HTR-8/SVneo (cell line): ENCODE data around the gene TSHZ2.

ENCODE experiments used
- DNase-seq: peaks from one replicate; pipeline ENCODE4 v3.0.0; 2011; ENCODE audit warnings: low spot score, mixed read lengths; ENCODE audit not compliant: insufficient read length
- FAIRE-seq: peaks from 2 replicates; lab custom pipeline; 2011; peaks lifted over from hg19 to GRCh38; lab: Jason Lieb, UNC

The TSHZ2 gene

DNA sequence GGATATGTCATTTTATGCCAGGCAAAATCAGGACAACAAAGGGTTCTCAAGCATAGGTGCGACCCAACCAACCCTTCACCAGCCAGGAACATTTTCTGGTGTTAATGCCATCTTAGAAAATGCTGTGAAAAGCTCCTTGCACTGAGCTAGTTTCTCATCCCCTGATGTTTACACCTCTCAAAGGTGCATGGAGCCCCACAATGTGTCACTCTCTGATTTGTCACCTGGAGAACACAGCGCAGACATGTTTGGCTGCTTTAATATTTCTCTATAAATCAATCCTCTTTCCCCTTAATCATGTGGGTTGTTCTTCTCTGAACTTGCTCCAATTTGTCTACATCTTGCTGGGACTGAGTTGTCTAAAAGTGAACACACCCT, 244.3 kb downstream of the TSHZ2 start:
- FAIRE-seq (peak; percentile 4), DNase-seq (no peak)

DNA sequence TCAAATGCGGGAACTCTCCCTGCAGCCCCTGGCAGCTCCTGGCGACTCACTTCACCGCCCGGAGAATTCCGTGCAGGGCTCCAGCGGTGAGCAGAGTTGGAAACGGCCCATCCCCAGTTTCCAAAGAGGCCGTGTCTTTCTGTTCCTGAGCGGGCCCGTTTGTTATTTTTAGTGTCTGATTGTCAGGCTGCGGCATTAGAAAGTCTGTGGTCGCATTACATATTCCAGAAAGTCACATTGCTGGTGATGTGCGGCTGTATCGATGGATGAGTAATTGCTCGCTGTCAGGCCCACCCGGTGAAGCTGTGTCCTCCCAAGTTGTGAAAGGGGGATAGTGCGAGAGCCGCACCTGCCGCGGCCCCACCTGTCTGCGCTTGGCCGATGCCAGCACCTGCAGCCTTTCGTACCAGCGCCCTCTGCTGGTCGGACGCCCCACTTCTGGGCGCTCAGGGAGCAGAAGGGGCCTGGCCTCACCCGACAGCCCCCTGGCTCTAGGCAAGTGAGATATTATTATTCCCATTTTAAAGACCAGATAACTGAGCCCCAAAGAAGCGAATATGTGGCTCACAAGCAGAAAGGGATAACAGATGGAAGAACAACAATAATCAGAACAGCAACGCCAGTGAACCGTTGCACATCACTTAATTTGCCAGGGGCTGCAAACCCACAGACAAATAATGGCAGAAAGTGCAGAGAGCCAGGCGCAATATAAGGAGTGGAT, 244.9 kb downstream of the TSHZ2 start:
- peak; percentile 65 for DNase-seq
- peak; percentile 51 for FAIRE-seq

DNA sequence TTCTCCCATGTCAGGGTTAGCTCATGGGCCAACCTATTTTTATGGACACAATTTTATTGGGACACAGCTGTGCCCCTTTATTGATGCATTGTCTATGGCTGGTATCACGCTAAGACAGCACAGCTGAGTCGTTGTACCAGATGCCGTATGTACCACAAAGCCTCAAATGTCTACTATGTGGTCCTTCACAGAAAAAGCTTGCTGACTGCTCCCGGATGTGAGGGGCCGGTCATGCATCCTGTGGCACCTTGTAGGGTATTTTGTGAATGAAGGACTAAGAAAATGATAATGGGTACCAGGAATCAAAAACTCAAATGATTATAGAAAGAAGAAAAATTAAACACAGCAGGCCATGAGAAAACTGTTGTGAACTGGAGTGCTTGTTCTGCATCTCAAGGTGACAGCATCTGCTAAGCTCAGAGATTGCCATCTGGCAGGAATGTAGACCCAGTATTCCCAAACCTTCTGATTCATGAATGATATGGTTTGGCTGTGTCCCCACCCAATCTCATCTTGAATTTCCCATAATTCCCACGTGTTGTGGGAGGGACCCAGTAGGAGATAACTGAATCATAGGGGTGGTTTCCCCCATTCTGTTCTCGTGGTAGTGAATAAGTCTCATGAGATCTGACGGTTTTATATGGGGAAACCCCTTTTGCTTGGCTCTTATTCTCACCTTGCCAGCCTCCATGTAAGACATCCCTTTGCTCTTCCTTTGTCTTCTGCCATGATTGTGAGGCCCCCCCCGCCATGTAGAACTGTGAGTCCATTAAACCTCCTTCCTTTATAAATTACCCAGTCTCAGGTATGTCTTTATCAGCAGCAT, 248.5 kb downstream of the TSHZ2 start:
- DNase-seq (no peak), FAIRE-seq (no peak)

DNA sequence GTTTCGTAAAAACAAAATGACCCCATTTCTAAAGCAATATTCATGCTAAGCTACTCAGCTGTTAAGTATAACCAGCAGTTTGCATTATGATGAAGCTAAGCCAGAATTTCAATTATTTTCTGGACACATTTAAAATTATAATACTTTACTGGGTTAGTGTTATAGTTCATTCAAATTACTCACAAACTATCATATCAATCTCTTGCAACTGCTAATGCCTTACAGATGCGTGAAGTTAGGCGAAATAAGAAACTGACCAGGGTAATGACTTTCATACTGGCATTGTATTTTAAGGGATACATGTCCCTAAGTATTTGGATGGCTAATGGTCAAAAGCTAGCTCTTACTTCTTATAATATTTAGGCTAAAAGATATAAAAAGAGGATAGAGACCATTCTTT, 249.6 kb downstream of the TSHZ2 start:
- FAIRE-seq (no peak), DNase-seq (no peak)

DNA sequence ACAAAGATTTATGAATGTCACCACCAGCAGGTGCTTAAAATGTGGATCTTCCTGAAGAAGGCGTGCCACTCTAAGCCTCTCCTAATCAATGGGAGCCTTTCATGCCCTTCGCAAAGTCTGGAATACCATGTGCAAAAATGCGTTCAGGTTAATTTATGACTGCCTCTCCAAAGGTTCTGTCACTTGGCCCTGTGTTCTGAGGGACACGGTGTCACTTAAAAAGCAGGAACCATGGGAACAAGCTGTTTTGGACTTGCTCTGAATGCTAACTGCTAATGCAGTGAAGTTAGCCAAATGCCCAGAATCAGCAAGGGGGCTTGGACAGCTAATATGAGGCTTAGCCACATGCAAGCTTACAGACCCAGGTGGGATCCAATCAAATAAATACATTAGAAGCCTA, 250.3 kb downstream of the TSHZ2 start:
- FAIRE-seq (no peak), DNase-seq (no peak)

DNA sequence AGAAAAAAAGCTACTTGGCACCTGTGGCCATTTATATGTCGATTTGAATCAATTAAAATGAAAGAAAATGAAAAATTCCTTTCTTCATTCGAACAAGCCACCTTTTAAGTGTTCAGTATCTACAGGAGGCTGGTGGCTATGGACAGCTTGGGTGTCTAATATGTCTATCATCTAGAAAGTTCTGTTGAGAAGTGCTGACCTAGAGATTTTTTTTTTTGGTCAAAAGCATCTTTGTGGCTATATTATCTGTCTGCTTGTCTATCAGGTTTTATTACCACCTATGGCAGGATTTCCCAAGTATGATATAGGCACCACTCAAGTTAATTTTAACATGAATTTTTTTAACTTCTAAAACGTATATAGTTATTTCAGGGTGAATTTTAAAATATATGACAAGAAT, 250.8 kb downstream of the TSHZ2 start:
- DNase-seq (no peak), FAIRE-seq (no peak)

DNA sequence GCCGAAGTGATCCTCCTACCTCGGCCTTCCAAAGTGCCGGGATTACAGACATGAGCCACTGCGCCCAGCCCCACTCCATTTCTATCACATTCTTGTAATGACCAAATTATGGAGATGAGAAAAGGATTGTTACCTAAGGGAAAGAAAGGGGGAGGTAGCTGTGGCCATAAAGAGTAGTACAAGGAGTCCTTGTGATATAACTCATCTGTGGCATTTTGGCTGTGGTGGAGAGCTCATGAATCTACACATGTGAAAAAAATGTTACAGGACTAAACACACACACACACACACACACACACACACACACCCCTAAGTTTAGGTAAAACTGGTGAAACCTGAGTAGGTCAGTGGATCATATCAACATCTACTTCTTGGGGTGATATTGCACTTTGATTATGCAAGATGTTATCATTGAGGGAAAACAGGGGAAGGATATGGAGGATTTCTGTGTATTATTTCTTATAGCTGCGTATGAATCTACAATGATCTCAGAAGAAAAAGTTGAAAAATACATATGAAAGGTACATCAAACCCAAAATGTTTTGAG, 251.5 kb downstream of the TSHZ2 start:
- no peak for DNase-seq
- FAIRE-seq, result peak; percentile 84

DNA sequence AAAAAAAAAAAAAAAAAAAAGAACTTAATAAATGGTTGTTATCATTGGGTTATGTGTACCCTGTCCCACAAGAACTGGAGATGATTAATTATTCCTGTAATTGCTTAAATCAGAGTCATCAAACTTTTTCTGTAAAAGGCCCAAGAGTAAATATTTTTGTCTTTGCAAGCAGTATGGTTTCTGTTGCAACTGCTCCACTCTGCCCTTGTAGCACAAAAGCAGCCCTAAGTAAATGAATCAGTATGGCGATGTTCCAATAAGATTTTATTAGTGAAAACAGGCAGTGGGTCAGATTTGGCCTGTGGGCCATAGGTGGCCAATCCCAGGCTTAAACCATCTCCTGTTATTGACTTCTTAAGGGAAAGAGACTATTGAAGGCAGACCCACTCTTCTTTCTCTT, 252.7 kb downstream of the TSHZ2 start:
- peak; percentile 51 for FAIRE-seq
- DNase-seq, result no peak

DNA sequence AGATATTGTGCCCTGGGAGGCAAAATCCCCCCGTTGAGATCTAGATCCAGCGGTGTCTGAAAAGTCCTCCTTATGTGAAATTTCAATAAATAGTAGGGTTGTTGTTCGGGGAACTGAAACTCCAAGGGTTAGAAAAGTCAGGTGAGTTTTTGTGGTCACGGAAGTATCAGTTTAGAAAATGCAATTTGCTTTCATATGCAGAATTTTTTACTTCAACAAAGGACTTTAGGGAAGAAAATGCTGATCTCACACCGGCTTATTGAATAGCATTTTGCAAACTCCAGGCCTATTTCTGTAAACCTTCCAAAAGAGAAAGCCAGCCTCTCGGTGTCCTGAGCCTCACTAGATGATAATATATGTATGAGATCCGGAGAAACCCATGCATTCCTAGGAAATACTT, 254.7 kb downstream of the TSHZ2 start:
- DNase-seq (no peak), FAIRE-seq (no peak)

DNA sequence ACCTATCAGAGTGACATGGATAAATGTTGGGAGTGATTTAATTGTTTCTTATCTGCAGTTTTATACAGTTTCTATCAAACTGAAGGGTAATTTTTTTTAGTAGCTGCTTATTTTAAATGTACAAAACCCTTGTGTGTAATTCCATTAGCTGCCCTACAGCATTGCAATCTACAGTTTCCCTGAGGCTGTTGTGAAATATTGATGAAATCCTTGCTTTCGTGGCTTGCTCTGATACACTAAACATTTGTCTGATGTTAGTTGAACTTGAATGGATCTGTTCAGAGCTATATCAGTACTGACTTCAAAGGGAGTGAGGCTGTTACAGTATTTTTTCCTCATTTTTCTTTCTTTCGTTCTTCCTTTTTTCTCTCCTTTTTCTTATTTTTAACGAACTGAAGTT, 255.4 kb downstream of the TSHZ2 start:
- DNase-seq (no peak), FAIRE-seq (no peak)

DNA sequence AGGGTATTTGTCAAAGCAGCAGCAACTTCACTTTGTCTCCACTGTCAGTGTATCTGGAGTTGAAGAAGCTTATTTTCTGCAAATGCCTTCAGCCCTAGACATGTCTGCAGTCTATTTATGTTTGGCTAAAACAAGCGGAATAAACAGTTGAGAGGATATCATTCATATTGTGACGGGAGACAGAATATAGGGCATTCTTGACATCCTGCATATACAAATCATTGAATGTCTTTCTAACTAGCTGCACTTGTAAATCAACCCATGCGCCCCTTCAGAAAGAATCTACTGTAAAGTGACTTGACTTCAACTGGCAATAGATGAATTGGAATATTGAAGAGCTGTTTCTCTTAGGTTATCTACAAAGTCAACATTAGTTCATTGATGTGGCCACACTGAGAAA, 258.9 kb downstream of the TSHZ2 start:
- peak; percentile 69 for FAIRE-seq
- no peak for DNase-seq

DNA sequence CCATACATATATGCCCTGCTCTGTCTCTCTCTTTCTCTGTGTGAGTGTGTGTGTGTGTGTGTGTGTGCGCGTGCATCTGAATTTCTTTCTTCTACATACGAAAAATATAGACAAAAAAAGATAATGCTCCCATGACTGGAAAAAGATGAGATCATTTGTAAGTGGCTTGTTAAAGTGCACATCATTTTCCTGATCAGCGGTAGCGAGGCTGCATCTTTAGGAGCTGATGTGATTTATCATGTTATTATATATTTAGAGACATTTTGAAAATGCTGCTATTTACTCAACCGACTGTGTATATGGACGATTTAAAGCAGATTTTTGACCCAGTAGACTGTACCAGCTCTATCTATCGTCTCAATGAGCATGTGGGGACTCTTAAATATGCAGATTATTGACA, 265.3 kb downstream of the TSHZ2 start:
- DNase-seq (no peak), FAIRE-seq (peak; percentile 36)

DNA sequence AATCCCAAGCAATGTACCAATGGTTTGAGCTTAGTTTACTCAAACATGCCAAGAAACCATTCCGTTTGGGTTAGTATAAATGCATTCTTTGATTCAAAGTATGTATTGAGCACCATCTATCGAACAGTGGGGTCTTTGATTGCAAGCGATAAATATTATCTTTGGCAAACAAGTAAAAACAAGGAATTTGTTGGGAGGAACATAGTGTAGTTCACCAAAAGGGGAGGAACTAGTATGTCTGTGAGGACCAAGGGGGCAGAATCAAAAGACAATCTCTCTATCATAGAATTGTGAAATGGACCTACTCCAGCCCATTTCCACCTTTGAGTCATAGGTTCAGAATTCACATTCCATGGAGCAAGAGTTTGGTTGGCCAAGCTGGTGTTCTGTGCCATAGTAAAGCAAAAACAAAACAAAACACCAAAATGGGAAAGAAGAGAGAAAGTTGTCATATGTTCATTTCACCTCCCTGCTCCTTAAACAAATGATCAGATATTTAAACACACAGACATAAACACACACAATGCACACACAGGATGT, 266.0 kb downstream of the TSHZ2 start:
- DNase-seq (no peak), FAIRE-seq (peak; percentile 60)

DNA sequence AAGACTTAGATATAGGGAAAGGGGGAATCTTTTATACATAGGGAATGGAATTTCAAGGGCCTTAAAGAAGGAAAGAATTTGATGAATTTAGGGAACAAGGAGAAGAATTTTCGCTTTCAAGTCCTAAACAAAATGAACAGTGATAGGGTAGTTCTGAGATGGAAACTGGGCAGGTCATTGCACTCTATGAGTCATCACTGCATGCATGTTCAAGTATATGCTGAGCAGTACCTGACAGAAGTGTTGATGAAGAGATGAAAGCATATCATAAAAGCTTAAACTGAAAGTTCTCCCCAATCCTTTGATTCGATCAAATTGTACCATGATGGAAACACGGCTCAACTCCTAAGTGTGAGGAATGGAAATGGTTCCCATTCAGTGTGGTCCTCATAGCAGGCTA, 271.0 kb downstream of the TSHZ2 start:
- FAIRE-seq (peak; percentile 85), DNase-seq (no peak)

DNA sequence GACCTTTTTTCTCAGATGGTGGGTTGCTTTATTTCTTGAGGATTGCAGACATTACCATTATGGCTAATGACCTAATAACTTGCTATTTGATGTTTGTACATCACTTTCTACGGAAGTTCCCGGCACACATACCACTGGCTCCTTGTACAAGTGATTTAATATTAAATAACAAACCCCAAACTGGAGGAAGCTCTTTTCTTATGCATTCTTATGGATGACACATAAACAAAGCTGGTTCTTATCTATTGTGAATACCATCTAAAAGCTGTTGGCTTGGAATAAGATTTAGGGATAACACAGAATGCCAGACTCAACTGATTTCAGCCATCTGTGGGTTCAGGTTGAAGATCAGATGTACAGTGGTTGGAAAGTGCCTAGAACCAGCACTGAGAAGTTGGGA, 272.6 kb downstream of the TSHZ2 start:
- FAIRE-seq, result no peak
- no peak for DNase-seq

DNA sequence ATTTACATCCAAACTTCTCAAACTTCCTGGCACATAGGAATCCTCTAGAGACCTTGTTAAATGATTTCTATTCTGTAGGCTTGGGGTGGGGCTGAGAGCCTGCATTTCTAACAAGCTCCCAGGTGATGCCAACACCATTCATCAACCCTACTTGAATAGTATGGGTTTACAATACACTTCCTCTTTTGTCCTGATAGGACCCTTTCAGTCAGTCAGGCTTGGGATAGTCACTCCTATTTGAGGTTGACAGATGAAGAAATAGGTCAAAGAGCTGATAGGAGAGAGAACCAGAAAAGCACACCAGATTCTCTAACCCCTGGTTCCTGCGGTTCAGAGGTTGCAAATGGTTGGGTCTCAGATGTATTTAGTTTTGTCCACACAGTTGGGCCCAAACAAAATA, 273.4 kb downstream of the TSHZ2 start:
- DNase-seq (no peak), FAIRE-seq (no peak)

DNA sequence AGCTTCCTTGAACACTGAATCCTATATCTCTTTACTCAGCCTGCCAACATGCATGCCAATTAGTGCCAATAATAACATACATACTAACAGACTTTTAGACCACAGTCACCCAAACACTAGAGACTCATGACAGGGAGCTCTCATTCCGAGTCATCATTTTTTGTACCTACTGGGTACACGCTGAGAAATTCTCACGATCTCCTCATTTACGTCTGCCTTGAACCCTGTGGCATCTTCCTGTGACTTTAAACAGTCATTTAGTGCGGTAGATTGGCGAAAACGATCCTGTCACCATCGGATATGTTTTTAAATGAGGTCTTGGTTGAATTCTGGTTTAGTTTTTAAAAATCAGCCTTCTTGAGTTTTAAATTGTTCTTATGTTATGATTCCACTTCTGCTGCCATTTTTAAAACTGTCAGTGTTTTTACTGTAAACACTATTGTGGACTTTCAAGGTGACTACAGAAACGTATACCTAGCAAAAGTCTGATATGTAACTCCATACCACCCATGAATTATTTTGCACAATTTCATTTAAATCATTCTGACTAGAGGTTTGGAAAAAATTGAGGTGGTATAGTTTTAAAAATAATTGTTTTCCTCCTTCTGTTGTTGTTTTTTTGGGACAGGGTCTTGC, 275.4 kb downstream of the TSHZ2 start:
- FAIRE-seq (peak; percentile 60), DNase-seq (no peak)

DNA sequence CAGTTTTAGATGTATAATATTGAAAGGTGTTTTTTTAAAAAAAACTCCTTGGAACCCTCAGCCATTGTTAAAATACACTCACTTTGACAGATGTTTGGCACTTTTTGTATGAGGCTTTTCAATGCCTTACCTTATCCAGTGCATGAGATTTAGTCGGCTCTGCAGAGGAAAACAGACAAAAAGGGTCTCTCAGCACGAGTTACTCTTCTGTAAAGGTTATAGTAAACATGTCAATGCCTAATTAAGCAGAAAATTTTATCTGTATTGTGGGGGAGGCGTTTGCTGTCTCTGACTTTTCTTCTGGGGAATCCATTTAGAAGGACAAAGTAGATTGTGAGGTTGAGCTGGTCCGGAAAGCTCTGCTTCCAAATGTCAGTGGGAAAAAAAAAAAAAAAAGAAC, 278.3 kb downstream of the TSHZ2 start:
- FAIRE-seq, result no peak
- no peak for DNase-seq

DNA sequence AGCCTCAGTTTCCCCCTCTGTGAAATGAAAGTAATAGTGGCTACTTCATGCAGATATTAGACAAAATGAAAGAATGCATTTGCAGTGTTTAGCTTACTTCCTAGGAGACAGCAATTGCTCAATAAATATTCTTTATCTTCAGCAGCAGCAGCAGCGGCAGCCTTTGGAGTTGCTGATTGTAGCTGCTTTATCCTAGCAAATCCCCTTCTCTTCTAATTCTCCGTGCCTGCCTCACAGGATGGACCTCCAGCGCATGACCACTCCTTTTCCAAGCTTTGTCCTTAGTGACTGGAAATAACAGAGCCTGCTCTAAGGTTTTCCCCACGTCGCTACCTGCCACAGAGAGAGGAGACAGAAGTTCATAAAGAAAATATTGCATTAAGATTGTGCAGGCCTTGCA, 279.8 kb downstream of the TSHZ2 start:
- FAIRE-seq (no peak), DNase-seq (no peak)

DNA sequence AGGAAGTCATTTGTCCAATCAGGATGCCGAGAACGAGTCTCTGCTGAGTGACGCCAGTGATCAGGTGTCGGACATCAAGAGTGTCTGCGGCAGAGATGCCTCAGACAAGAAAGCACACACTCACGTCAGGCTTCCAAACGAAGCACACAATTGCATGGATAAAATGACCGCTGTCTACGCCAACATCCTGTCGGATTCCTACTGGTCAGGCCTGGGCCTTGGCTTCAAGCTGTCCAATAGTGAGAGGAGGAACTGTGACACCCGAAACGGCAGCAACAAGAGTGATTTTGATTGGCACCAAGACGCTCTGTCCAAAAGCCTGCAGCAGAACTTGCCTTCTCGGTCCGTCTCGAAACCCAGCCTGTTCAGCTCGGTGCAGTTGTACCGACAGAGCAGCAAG, 281.5 kb downstream of the TSHZ2 start:
- FAIRE-seq (peak; percentile 92), DNase-seq (no peak)
